IMR-90 (cell line): ENCODE results near the gene OR51I1.

Experiments
- CEBPB ChIP-seq: IDR thresholded peaks from 2 replicates; pipeline ENCODE4 v1.6.1; 2012; ENCODE audit warnings: low read depth, low read length, improper control_type of control experiment
- FOS ChIP-seq: fragments of 150-350 bp; IDR thresholded peaks from 2 replicates; pipeline ENCODE4 v1.6.1; 2016; ENCODE audit warnings: low read depth, low read length
- MXI1 ChIP-seq: IDR thresholded peaks from 2 replicates; pipeline ENCODE4 v1.6.1; 2012; ENCODE audit warnings: low read depth, mild to moderate bottlenecking, low read length, moderate library complexity, borderline replicate concordance
- POLR2A ChIP-seq: IDR thresholded peaks from 2 replicates; pipeline ENCODE4 v1.6.1; 2012; ENCODE audit warnings: mild to moderate bottlenecking, low read depth, low read length
- TF ChIP-seq, protein P1 (sequence below): conservative IDR thresholded peaks from 2 replicates; pipeline ENCODE4 v1.5.1; 2012; ENCODE audit warnings: mild to moderate bottlenecking, low read depth, low read length, improper control_type of control experiment
- TF ChIP-seq, protein P2 (sequence below): fragments of 150-350 bp; IDR thresholded peaks from 2 replicates; pipeline ENCODE4 v1.6.1; 2017; ENCODE audit warnings: mild to moderate bottlenecking, antibody characterized with exemption, low read length, low read depth

GRCh38 chr11:5473921-5474320 is 32.6 kb upstream of the OR51I1 start:
- no peak for TF ChIP-seq MXI1
- TF ChIP-seq, protein P1, sequence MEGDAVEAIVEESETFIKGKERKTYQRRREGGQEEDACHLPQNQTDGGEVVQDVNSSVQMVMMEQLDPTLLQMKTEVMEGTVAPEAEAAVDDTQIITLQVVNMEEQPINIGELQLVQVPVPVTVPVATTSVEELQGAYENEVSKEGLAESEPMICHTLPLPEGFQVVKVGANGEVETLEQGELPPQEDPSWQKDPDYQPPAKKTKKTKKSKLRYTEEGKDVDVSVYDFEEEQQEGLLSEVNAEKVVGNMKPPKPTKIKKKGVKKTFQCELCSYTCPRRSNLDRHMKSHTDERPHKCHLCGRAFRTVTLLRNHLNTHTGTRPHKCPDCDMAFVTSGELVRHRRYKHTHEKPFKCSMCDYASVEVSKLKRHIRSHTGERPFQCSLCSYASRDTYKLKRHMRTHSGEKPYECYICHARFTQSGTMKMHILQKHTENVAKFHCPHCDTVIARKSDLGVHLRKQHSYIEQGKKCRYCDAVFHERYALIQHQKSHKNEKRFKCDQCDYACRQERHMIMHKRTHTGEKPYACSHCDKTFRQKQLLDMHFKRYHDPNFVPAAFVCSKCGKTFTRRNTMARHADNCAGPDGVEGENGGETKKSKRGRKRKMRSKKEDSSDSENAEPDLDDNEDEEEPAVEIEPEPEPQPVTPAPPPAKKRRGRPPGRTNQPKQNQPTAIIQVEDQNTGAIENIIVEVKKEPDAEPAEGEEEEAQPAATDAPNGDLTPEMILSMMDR: no peak
- TF ChIP-seq POLR2A: no peak
- TF ChIP-seq CEBPB: no peak
- TF ChIP-seq, protein P2, sequence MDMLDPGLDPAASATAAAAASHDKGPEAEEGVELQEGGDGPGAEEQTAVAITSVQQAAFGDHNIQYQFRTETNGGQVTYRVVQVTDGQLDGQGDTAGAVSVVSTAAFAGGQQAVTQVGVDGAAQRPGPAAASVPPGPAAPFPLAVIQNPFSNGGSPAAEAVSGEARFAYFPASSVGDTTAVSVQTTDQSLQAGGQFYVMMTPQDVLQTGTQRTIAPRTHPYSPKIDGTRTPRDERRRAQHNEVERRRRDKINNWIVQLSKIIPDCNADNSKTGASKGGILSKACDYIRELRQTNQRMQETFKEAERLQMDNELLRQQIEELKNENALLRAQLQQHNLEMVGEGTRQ: no peak
- no peak for TF ChIP-seq FOS
